Ovary (tissue), 9 donors: ENCODE measurements around the gene DNAJB2. TPM values are rescaled to one million over a fixed set of nuclear protein-coding genes. Genes with fewer than 3 reads are reported as not detected.

Source experiments
- DNase-seq, 5 donors: peaks; one replicate each; pipeline ENCODE4 v3.0.0-alpha.2; 2019 to 2020
- H3K27ac ChIP-seq, 2 donors: fragments of 200-600 bp; one replicate each; pipeline versions ENCODE4 v1.5.1 to v1.8.0; 2019 to 2022
- H3K27me3 ChIP-seq: fragments of 200-600 bp; one replicate; pipeline ENCODE4 v1.8.0; 2022
- H3K36me3 ChIP-seq: fragments of 200-600 bp; sonication (generic); one replicate; pipeline ENCODE4 v1.5.1; 2019
- H3K4me1 ChIP-seq: one replicate; pipeline ENCODE4 v1.8.1; 2013; ENCODE audit warnings: mild to moderate bottlenecking, moderate library complexity; ENCODE audit not compliant: insufficient read depth
- H3K4me3 ChIP-seq: fragments of 200-600 bp; sonication (generic); one replicate; pipeline ENCODE4 v1.5.1; 2017
- H3K9me3 ChIP-seq, 2 donors: fragments of 200-600 bp in 1 of 2; sonication (generic) in 1 of 2; one replicate each; pipeline versions ENCODE4 v1.5.1 to v1.8.1; 2013 to 2019; ENCODE audit warnings: mild to moderate bottlenecking in 1 of 2, moderate library complexity in 1 of 2
- EP300 ChIP-seq: sonication (generic); formaldehyde crosslinking; IDR thresholded peaks from one replicate; pipeline ENCODE4 v1.6.1; 2017; ENCODE audit warnings: antibody characterized with exemption
- POLR2A ChIP-seq: fragments of 450-650 bp; IDR thresholded peaks from one replicate; pipeline ENCODE4 v1.6.1; 2017; ENCODE audit warnings: antibody characterized with exemption, mild to moderate bottlenecking, moderate library complexity
- WGBS, 3 donors: extraction: QIAGEN DNeasy Blood & Tissue Kit in 1 of 3; methylation state at CpG; one replicate each; pipeline versions ENCODE4 v1.1.5 to v1.1.7; 2013 to 2017; 5-methylcytosine and 5-hydroxymethylcytosine counted together
- intact Hi-C, 4 donors: fragments of 100-400 bp; cut with DNase I; formaldehyde crosslinking; loops; one replicate each; pipeline versions ENCODE4 v1.11.0 to v1.15.1; 2022 to 2023
- microRNA counts: library from miRNA; unstranded; fragments of <30 nt; microRNA quantifications from one replicate; lab custom pipeline; 2016
- microRNA-seq, 3 donors: library from miRNA; unstranded; fragments of <30 nt; microRNA quantifications; one replicate each; pipeline versions ENCODE4 to v1.2.0, GENCODE V29; 2019 to 2020
- polyA plus RNA-seq, 2 donors: library from polyadenylated mRNA; stranded (reverse); fragments of 200-250 nt in 1 of 2; fragments of 350-450 nt in 1 of 2; fragmentation: Illumina TruSeq in 1 of 2; extraction: RNeasy Lipid Tissue Mini Kit (QIAGEN cat#74804) in 1 of 2; gene quantifications; one replicate each; pipeline ENCODE4 v1.2.3, GENCODE V29; 2013 to 2014
- small RNA-seq: library from RNA; depleted of rRNA; stranded (forward); fragments of <200 nt; gene quantifications from one replicate; pipeline ENCODE3, GENCODE V24; 2016
- total RNA-seq, 7 donors: library from RNA; depleted of rRNA in 2 of 7; stranded (reverse); fragments of >200 nt in 2 of 7; fragmentation: NEBNext Ultra II Directional in 3 of 7; extraction: Animal tissue kit (Norgen Biotek cat#: 25700) in 3 of 7; gene quantifications; one replicate each; pipeline versions ENCODE4 v1.1.0 to v1.2.4, GENCODE V29; 2016 to 2023
- TF ChIP-seq, protein P1 (sequence below), 3 donors: fragments of 450-650 bp in 2 of 3; fragments of 200-600 bp in 1 of 3; IDR thresholded peaks; one replicate each; pipeline versions ENCODE4 v1.5.1 to v1.8.0; 2016 to 2022; ENCODE audit warnings: antibody characterized with exemption in 3 of 3, mild to moderate bottlenecking in 1 of 3
- donor health status: DM: no; HTN: no; CAD: no; lungs with moderate emphysema.
- donor health status: DM: no; HTN: no; CAD: no.
- donor health status: Bipolar disorder and iron deficiency.
- donor health status: DM: yes; HTN: yes; CAD: no.
- donor health status: DM: no; HTN: no; CAD: no.
- donor health status: DM: yes; HTN: yes; CAD: no.

Gene DNAJB2
- total and polyA plus RNA-seq, 9 donors, result 34.0 to 101 (median 85.7) TPM

GRCh38 chr2:219331560-219332213 lies 52.5 kb downstream of the DNAJB2 start:
- no peak overlapping the region for H3K4me3 ChIP-seq
- TF ChIP-seq, protein P1, sequence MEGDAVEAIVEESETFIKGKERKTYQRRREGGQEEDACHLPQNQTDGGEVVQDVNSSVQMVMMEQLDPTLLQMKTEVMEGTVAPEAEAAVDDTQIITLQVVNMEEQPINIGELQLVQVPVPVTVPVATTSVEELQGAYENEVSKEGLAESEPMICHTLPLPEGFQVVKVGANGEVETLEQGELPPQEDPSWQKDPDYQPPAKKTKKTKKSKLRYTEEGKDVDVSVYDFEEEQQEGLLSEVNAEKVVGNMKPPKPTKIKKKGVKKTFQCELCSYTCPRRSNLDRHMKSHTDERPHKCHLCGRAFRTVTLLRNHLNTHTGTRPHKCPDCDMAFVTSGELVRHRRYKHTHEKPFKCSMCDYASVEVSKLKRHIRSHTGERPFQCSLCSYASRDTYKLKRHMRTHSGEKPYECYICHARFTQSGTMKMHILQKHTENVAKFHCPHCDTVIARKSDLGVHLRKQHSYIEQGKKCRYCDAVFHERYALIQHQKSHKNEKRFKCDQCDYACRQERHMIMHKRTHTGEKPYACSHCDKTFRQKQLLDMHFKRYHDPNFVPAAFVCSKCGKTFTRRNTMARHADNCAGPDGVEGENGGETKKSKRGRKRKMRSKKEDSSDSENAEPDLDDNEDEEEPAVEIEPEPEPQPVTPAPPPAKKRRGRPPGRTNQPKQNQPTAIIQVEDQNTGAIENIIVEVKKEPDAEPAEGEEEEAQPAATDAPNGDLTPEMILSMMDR (IDR thresholded peaks at IDR 0.05), result no peak
- no peak for TF ChIP-seq POLR2A
- no peak for TF ChIP-seq EP300
- 5 to 7% (median 7%) methylated on average over 39 of the region's 39 CpGs for WGBS, 3 donors
- intact Hi-C loops, result no loop called here
- H3K9me3 ChIP-seq, result peaks cover 0 to 6% of the 10 kb centered on the region in 2 donors
- no peaks in the 10 kb centered on the region for H3K36me3 ChIP-seq
- DNase-seq, result peak in 3 of 5 donors; percentile 35 to 56 (median 54)
- H3K4me1 ChIP-seq, result no peaks in the 10 kb centered on the region
- no peak overlapping the region for H3K27ac ChIP-seq
- H3K27me3 ChIP-seq, result no peaks in the 10 kb centered on the region

- H3K27me3 ChIP-seq, result no peaks in the 10 kb centered on the region
- DNase-seq, result no peak
- TF ChIP-seq EP300 (no peak), POLR2A (no peak)
- intact Hi-C loops, result no loop called here
- H3K36me3 ChIP-seq, result no peaks in the 10 kb centered on the region
- peaks cover 0 to 6% of the 10 kb centered on the region in 2 donors for H3K9me3 ChIP-seq
- 5 to 6% (median 5%) methylated on average over 24 of the region's 24 CpGs for WGBS, 3 donors
- no peak within 1 kb of the TSS for H3K27ac ChIP-seq
- no peaks in the 10 kb centered on the region for H3K4me1 ChIP-seq
- no peak within 1 kb of the TSS for H3K4me3 ChIP-seq
Observed at GRCh38 chr2:219332542-219332941, 53.4 kb downstream of the DNAJB2 start, which contains the start of gene RESP18. TSS of gene RESP18 (minus strand) at chr2:219332744.

DNA sequence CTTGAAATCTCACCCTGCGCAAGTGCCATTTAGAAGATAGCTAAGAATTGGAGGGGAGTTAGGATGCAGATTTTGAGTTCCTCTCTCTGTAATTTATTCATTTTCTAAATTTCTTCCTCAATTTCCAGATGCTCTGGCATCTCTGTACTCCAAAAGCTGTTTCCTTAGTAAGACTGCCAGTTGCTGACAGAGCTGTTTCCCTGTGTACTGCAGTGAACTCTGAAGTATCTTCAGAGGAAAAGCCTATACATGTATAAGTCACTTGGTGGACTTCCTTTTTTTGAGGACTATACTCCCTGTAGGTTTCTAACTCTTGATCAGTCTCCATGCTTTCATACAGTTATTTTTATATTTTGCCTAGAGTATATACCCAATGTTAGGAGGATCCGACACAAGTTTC lies 54.9 kb downstream of the DNAJB2 start:
- TF ChIP-seq, protein P1 (IDR thresholded peaks at IDR 0.05), result no peak
- TF ChIP-seq EP300, result no peak
- no peak for TF ChIP-seq POLR2A
- no peak overlapping the region for H3K4me3 ChIP-seq
- no peaks in the 10 kb centered on the region for H3K27me3 ChIP-seq
- peaks cover 0 to 6% of the 10 kb centered on the region in 2 donors for H3K9me3 ChIP-seq
- no peak overlapping the region for H3K27ac ChIP-seq
- DNase-seq, result no peak
- 91 to 96% (median 93%) methylated on average over 2 of the region's 2 CpGs for WGBS, 3 donors
- no peaks in the 10 kb centered on the region for H3K4me1 ChIP-seq
- intact Hi-C loops, result no loop called here
- H3K36me3 ChIP-seq, result no peaks in the 10 kb centered on the region

- 35 to 44% (median 38%) methylated on average over 5 of the region's 5 CpGs for WGBS, 3 donors
- Histone ChIP-seq H3K9me3 (peaks cover 0 to 6% of the 10 kb centered on the region in 2 donors), H3K27me3 (no peaks in the 10 kb centered on the region), H3K4me1 (no peaks in the 10 kb centered on the region), H3K36me3 (no peaks in the 10 kb centered on the region), H3K4me3 (no peak overlapping the region), H3K27ac (no peak overlapping the region)
- TF ChIP-seq POLR2A (no peak), EP300 (no peak)
- TF ChIP-seq, protein P1 (IDR thresholded peaks at IDR 0.05), result no peak
- no peak for DNase-seq
- intact Hi-C loops, result no loop called here
Observed at GRCh38 chr2:219335373-219335786, 56.2 kb downstream of the DNAJB2 start.

MicroRNAs within 50 kb of the gene (microRNA counts, 767-probe panel; counts per million panel counts)
- 530 counts per million, percentile 78 among the panel's probes with 10 or more counts for microRNA hsa-miR-153 (lab: Ali Mortazavi, UCI)

Small RNA genes lying within 50 kb of the gene (microRNA-seq; reads per million reads assigned to microRNA genes)
- gene MIR153-1, result 0 to 0.18 (median 0) reads per million in 3 donors

Small RNA genes lying within 50 kb of the gene (small RNA-seq; reads per million reads assigned to genes)
- gene MIR153-1, result not detected

Other genes with a start within 250 kb of the DNAJB2 start
- 10 to 100 TPM in 1 of 7 donors, 1 to 10 TPM in 1, under 1 TPM in 3, not detected in 2; 0.82 to 19.6 (median 0.95) TPM for gene CFAP65, start 237.8 kb upstream of the DNAJB2 start, total RNA-seq
- gene CFAP65, start 237.8 kb upstream of the DNAJB2 start, polyA plus RNA-seq, result under 1 TPM in 1 of 2 donors, not detected in 1; 0.04 TPM
- under 1 TPM in 3 of 7 donors, not detected in 4; 0.15 to 0.80 (median 0.36) TPM for gene IHH, start 218.4 kb upstream of the DNAJB2 start, total RNA-seq
- 1 to 10 TPM in 1 of 2 donors, under 1 TPM in 1; 0.12 to 1.6 TPM for gene IHH, start 218.4 kb upstream of the DNAJB2 start, polyA plus RNA-seq
- gene NHEJ1, start 118.6 kb upstream of the DNAJB2 start, total RNA-seq, result 10 to 100 TPM; 14.7 to 19.1 (median 17.1) TPM
- gene NHEJ1, start 118.6 kb upstream of the DNAJB2 start, polyA plus RNA-seq, result 10 to 100 TPM; 10.8 to 23.1 TPM
- 1 to 10 TPM in 6 of 7 donors, under 1 TPM in 1; 0.84 to 4.5 (median 1.7) TPM for gene SLC23A3, start 109.3 kb upstream of the DNAJB2 start, total RNA-seq
- gene SLC23A3, start 109.3 kb upstream of the DNAJB2 start, polyA plus RNA-seq, result 1 to 10 TPM in 1 of 2 donors, under 1 TPM in 1; 0.81 to 1.1 TPM
- 10 to 100 TPM; 29.7 to 68.2 (median 62.8) TPM for gene CNPPD1, start 102.4 kb upstream of the DNAJB2 start, total RNA-seq
- gene CNPPD1, start 102.4 kb upstream of the DNAJB2 start, polyA plus RNA-seq, result 10 to 100 TPM; 27.1 to 46.7 TPM
- 100 to 1,000 TPM in 3 of 7 donors, 10 to 100 TPM in 4; 40.9 to 106 (median 95.6) TPM for gene RETREG2, start 101.1 kb upstream of the DNAJB2 start, total RNA-seq
- gene RETREG2, start 101.1 kb upstream of the DNAJB2 start, polyA plus RNA-seq, result 100 to 1,000 TPM in 1 of 2 donors, 10 to 100 TPM in 1; 74.4 to 110 TPM
- 10 to 100 TPM; 22.4 to 45.6 (median 33.9) TPM for gene ZFAND2B, start 72.6 kb upstream of the DNAJB2 start, total RNA-seq
- 10 to 100 TPM; 14.3 to 31.1 TPM for gene ZFAND2B, start 72.6 kb upstream of the DNAJB2 start, polyA plus RNA-seq
- gene ABCB6, start 60.4 kb upstream of the DNAJB2 start, total RNA-seq, result 10 to 100 TPM; 12.0 to 64.5 (median 37.2) TPM
- gene ABCB6, start 60.4 kb upstream of the DNAJB2 start, polyA plus RNA-seq, result 10 to 100 TPM; 26.3 to 33.3 TPM
- gene ATG9A, start 49.7 kb upstream of the DNAJB2 start, total RNA-seq, result 10 to 100 TPM; 22.6 to 44.6 (median 32.6) TPM
- gene ATG9A, start 49.7 kb upstream of the DNAJB2 start, polyA plus RNA-seq, result 10 to 100 TPM; 29.7 to 46.3 TPM
- gene ANKZF1, start 49.6 kb upstream of the DNAJB2 start, total RNA-seq, result 10 to 100 TPM; 36.4 to 60.2 (median 44.1) TPM
- gene ANKZF1, start 49.6 kb upstream of the DNAJB2 start, polyA plus RNA-seq, result 10 to 100 TPM; 33.1 to 36.5 TPM
- gene GLB1L, start 33.9 kb upstream of the DNAJB2 start, total RNA-seq, result 10 to 100 TPM in 6 of 7 donors, 1 to 10 TPM in 1; 5.7 to 20.3 (median 13.9) TPM
- 10 to 100 TPM; 12.8 to 19.6 TPM for gene GLB1L, start 33.9 kb upstream of the DNAJB2 start, polyA plus RNA-seq
- gene STK16, start 33.9 kb upstream of the DNAJB2 start, total RNA-seq, result 10 to 100 TPM; 12.4 to 24.8 (median 17.9) TPM
- 10 to 100 TPM; 19.1 to 29.4 TPM for gene STK16, start 33.9 kb upstream of the DNAJB2 start, polyA plus RNA-seq
- gene TUBA4B, start 26.1 kb upstream of the DNAJB2 start, total RNA-seq, result 10 to 100 TPM in 1 of 7 donors, 1 to 10 TPM in 1, under 1 TPM in 3, not detected in 2; 0.27 to 13.2 (median 0.83) TPM
- gene TUBA4B, start 26.1 kb upstream of the DNAJB2 start, polyA plus RNA-seq, result under 1 TPM; 0.18 to 0.34 TPM
- gene TUBA4A, start 25.4 kb upstream of the DNAJB2 start, total RNA-seq, result 10 to 100 TPM in 6 of 7 donors, 1 to 10 TPM in 1; 8.4 to 53.6 (median 16.5) TPM
- 10 to 100 TPM in 1 of 2 donors, 1 to 10 TPM in 1; 7.9 to 42.2 TPM for gene TUBA4A, start 25.4 kb upstream of the DNAJB2 start, polyA plus RNA-seq
- 1 to 10 TPM in 3 of 7 donors, under 1 TPM in 3, not detected in 1; 0.12 to 2.3 (median 0.82) TPM for gene PTPRN, start 30.0 kb downstream of the DNAJB2 start, total RNA-seq
- gene PTPRN, start 30.0 kb downstream of the DNAJB2 start, polyA plus RNA-seq, result 1 to 10 TPM in 1 of 2 donors, under 1 TPM in 1; 0.08 to 1.3 TPM
- gene RESP18, start 53.4 kb downstream of the DNAJB2 start, total RNA-seq, result not detected
- gene RESP18, start 53.4 kb downstream of the DNAJB2 start, polyA plus RNA-seq, result not detected
- gene DNPEP, start 108.5 kb downstream of the DNAJB2 start, total RNA-seq, result 10 to 100 TPM; 34.7 to 72.9 (median 66.4) TPM
- 10 to 100 TPM; 23.4 to 54.2 TPM for gene DNPEP, start 108.5 kb downstream of the DNAJB2 start, polyA plus RNA-seq
- gene DES, start 139.0 kb downstream of the DNAJB2 start, total RNA-seq, result 1,000 to 10,000 TPM in 1 of 7 donors, 100 to 1,000 TPM in 4, 10 to 100 TPM in 2; 86.5 to 1,061 (median 184) TPM
- gene DES, start 139.0 kb downstream of the DNAJB2 start, polyA plus RNA-seq, result 100 to 1,000 TPM; 149 to 642 TPM
- 10 to 100 TPM; 13.9 to 79.7 (median 29.6) TPM for gene SPEG, start 155.5 kb downstream of the DNAJB2 start, total RNA-seq
- gene SPEG, start 155.5 kb downstream of the DNAJB2 start, polyA plus RNA-seq, result 10 to 100 TPM in 1 of 2 donors, 1 to 10 TPM in 1; 9.9 to 31.4 TPM
- 10 to 100 TPM; 14.2 to 35.7 (median 23.7) TPM for gene GMPPA, start 219.5 kb downstream of the DNAJB2 start, total RNA-seq
- 10 to 100 TPM; 20.0 to 33.7 TPM for gene GMPPA, start 219.5 kb downstream of the DNAJB2 start, polyA plus RNA-seq
- under 1 TPM in 3 of 7 donors, not detected in 4; 0.10 to 0.28 (median 0.24) TPM for gene ASIC4, start 235.1 kb downstream of the DNAJB2 start, total RNA-seq
- gene ASIC4, start 235.1 kb downstream of the DNAJB2 start, polyA plus RNA-seq, result under 1 TPM in 1 of 2 donors, not detected in 1; 0.05 TPM